ENCODE measurements around the gene PRDM15. TPM values are rescaled to one million over a fixed set of nuclear protein-coding genes. Genes with fewer than 3 reads are reported as not detected.

Gene PRDM15
- total and polyA plus RNA-seq, 2 experiments from 2014 or later: 2.3 to 4.2 TPM

GRCh38 chr21:41914358-41914757, 35.2 kb upstream of the PRDM15 start:
- Histone ChIP-seq H3K4me1 (ENCODE audit: insufficient read depth) (no peaks in the 10 kb centered on the region), H4K20me1 (ENCODE audit: insufficient read depth) (no peaks in the 10 kb centered on the region), H3K9me2 (ENCODE audit: insufficient read depth) (no peaks in the 10 kb centered on the region), H3K9ac (no peak overlapping the region), H3K4me2 (ENCODE audit: unreplicated experiment) (no peak overlapping the region), H2AFZ (no peak overlapping the region), H3K36me3 (ENCODE audit: low read depth) (peaks cover 26% of the 10 kb centered on the region), H3K9me3 (ENCODE audit: low read depth) (no peaks in the 10 kb centered on the region), H3K27me3 (replicated peaks; ENCODE audit: insufficient read depth) (no peaks in the 10 kb centered on the region), H3K4me3 (no peak overlapping the region), H3K27ac (no peak overlapping the region), H3K79me2 (ENCODE audit: insufficient read depth) (no peaks in the 10 kb centered on the region), H3F3A (ENCODE audit: insufficient read depth) (no peaks in the 10 kb centered on the region)
- TF ChIP-seq EZH2 (IDR thresholded peaks at IDR 0.05; ENCODE audit: insufficient read depth, poor library complexity, severe bottlenecking) (no peak), EZH2phosphoT487 (IDR thresholded peaks at IDR 0.05; ENCODE audit: insufficient read depth, low read depth) (no peak)
- no peak for DNase-seq
- 93 to 96% methylated on average over 12 of the region's 12 CpGs for WGBS, 2 experiments (ENCODE audit: low coverage in 1 of 2, low lambda C conversion rate in 2 of 2, missing lambda C conversion rate in 2 of 2)
- in situ Hi-C loops (cut with MboI): no loop called here

GRCh38 chr21:41913230-41913629, 34.1 kb upstream of the PRDM15 start:
- TF ChIP-seq EZH2 (IDR thresholded peaks at IDR 0.05; ENCODE audit: insufficient read depth, poor library complexity, severe bottlenecking) (no peak), EZH2phosphoT487 (IDR thresholded peaks at IDR 0.05; ENCODE audit: insufficient read depth, low read depth) (no peak)
- no peaks in the 10 kb centered on the region for H3K4me1 ChIP-seq (ENCODE audit: insufficient read depth)
- in situ Hi-C loops (cut with MboI): no loop called here

GRCh38 chr21:41908829-41909228, 29.7 kb upstream of the PRDM15 start:
- Histone ChIP-seq H3K27me3 (replicated peaks; ENCODE audit: insufficient read depth) (no peaks in the 10 kb centered on the region), H3K9me2 (ENCODE audit: insufficient read depth) (no peaks in the 10 kb centered on the region), H3K36me3 (ENCODE audit: low read depth) (peaks cover 18% of the 10 kb centered on the region), H3K4me3 (no peak overlapping the region), H4K20me1 (ENCODE audit: insufficient read depth) (no peaks in the 10 kb centered on the region), H3K27ac (no peak overlapping the region), H3K9me3 (ENCODE audit: low read depth) (no peaks in the 10 kb centered on the region), H3K4me2 (ENCODE audit: unreplicated experiment) (no peak overlapping the region), H2AFZ (no peak overlapping the region), H3F3A (ENCODE audit: insufficient read depth) (no peaks in the 10 kb centered on the region), H3K9ac (no peak overlapping the region), H3K79me2 (ENCODE audit: insufficient read depth) (no peaks in the 10 kb centered on the region), H3K4me1 (ENCODE audit: insufficient read depth) (no peaks in the 10 kb centered on the region)
- TF ChIP-seq EZH2 (IDR thresholded peaks at IDR 0.05; ENCODE audit: insufficient read depth, poor library complexity, severe bottlenecking): no peak
- TF ChIP-seq EZH2phosphoT487 (IDR thresholded peaks at IDR 0.05; ENCODE audit: insufficient read depth, low read depth): no peak
- WGBS, 2 experiments (ENCODE audit: low coverage in 1 of 2, low lambda C conversion rate in 2 of 2, missing lambda C conversion rate in 2 of 2): 81 to 90% methylated on average over 3 of the region's 3 CpGs
- no peak for DNase-seq
- in situ Hi-C loops (cut with MboI): no loop called here

More at GRCh38 chr21:41913230-41913629, 34.1 kb upstream of the PRDM15 start:
- no peaks in the 10 kb centered on the region for H3K9me3 ChIP-seq (ENCODE audit: low read depth)
- WGBS, 2 experiments (ENCODE audit: low coverage in 1 of 2, low lambda C conversion rate in 2 of 2, missing lambda C conversion rate in 2 of 2): 96 to 97% methylated on average over 9 of the region's 9 CpGs
- H3K79me2 ChIP-seq (ENCODE audit: insufficient read depth): no peaks in the 10 kb centered on the region
- no peak overlapping the region for H3K27ac ChIP-seq
- H3K4me3 ChIP-seq: no peak overlapping the region
- no peaks in the 10 kb centered on the region for H3F3A ChIP-seq (ENCODE audit: insufficient read depth)
- no peaks in the 10 kb centered on the region for H3K9me2 ChIP-seq (ENCODE audit: insufficient read depth)
- no peak overlapping the region for H3K9ac ChIP-seq
- no peaks in the 10 kb centered on the region for H3K27me3 ChIP-seq (replicated peaks; ENCODE audit: insufficient read depth)
- H4K20me1 ChIP-seq (ENCODE audit: insufficient read depth): no peaks in the 10 kb centered on the region
- H3K36me3 ChIP-seq (ENCODE audit: low read depth): peaks cover 31% of the 10 kb centered on the region
- no peak overlapping the region for H3K4me2 ChIP-seq (ENCODE audit: unreplicated experiment)
- DNase-seq: no peak
- H2AFZ ChIP-seq: no peak overlapping the region

GRCh38 chr21:41907496-41908258, 28.5 kb upstream of the PRDM15 start:
- H3K27ac ChIP-seq: no peak overlapping the region
- H3K79me2 ChIP-seq (ENCODE audit: insufficient read depth): no peaks in the 10 kb centered on the region
- in situ Hi-C loops (cut with MboI): no loop called here
- no peak overlapping the region for H3K4me3 ChIP-seq
- H3K9me2 ChIP-seq (ENCODE audit: insufficient read depth): no peaks in the 10 kb centered on the region
- no peaks in the 10 kb centered on the region for H3K4me1 ChIP-seq (ENCODE audit: insufficient read depth)
- H4K20me1 ChIP-seq (ENCODE audit: insufficient read depth): no peaks in the 10 kb centered on the region
- H3K9ac ChIP-seq: no peak overlapping the region
- TF ChIP-seq EZH2phosphoT487 (IDR thresholded peaks at IDR 0.05; ENCODE audit: insufficient read depth, low read depth): no peak
- TF ChIP-seq EZH2 (IDR thresholded peaks at IDR 0.05; ENCODE audit: insufficient read depth, poor library complexity, severe bottlenecking): no peak
- no peak for DNase-seq
- no peaks in the 10 kb centered on the region for H3F3A ChIP-seq (ENCODE audit: insufficient read depth)
- no peak overlapping the region for H3K4me2 ChIP-seq (ENCODE audit: unreplicated experiment)
- WGBS, 2 experiments (ENCODE audit: low coverage in 1 of 2, low lambda C conversion rate in 2 of 2, missing lambda C conversion rate in 2 of 2): 96% methylated on average over 36 of the region's 36 CpGs
- no peak overlapping the region for H2AFZ ChIP-seq
- H3K9me3 ChIP-seq (ENCODE audit: low read depth): no peaks in the 10 kb centered on the region
- H3K36me3 ChIP-seq (ENCODE audit: low read depth): peaks cover 18% of the 10 kb centered on the region
- H3K27me3 ChIP-seq (replicated peaks; ENCODE audit: insufficient read depth): no peaks in the 10 kb centered on the region
